Measurements from ENCODE around the gene PTH. TPM values are rescaled to one million over a fixed set of nuclear protein-coding genes. Genes with fewer than 3 reads are reported as not detected.

The PTH gene
- total RNA-seq: not detected in 2 replicates

DNA sequence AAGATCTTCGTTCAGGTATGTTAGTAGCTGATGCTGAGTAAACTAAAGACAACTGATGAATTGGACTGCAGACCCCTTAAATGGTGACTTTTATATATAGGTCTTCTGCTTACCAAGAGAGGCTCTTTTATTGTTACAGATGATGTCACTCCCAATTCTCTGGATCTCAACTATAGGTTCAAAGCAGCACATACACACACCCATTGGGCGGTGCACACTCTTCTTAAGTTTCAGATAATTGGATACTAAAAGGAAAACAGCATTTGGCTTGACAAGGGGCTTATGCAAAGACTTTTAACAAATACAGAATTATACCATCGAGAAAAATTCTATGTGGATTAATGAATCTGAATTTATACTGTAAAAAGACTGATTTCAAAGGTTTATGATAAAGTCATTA is at the start of gene PTH:
Gene PTH (minus strand): TSS at position 69 of the 400 bp plus-strand sequence. CDS start 3,142 bp downstream, outside the sequence.

GRCh38 chr11:13462901-13463778 is 32.7 kb downstream of the PTH start, which contains the start of gene BTBD10:
BTBD10 (minus strand) TSS chr11:13463222; CDS start chr11:13445124, 18,098 bp downstream.

Other genes with a start within 250 kb of the PTH start
- gene BMAL1, start 218.2 kb downstream of the PTH start, total RNA-seq: 9.7 and 10.3 TPM in 2 replicates
- 55.0 and 64.8 TPM in 2 replicates for gene BTBD10, start 32.8 kb downstream of the PTH start, total RNA-seq
- gene FAR1, start 172.7 kb upstream of the PTH start, total RNA-seq: 53.4 and 62.8 TPM in 2 replicates